PC-9 (cell line): ENCODE results near the gene ATP5F1A. TPM values are rescaled to one million over a fixed set of nuclear protein-coding genes. Genes with fewer than 3 reads are reported as not detected.
A peak's percentile ranks its signal among the peaks of the same experiment; 100 is the strongest.

Experiments
- Bru-seq: library from RNA; stranded (reverse); fragments of 400-500 nt; gene quantifications from one replicate; lab custom pipeline; 2021; lab: Mats Ljungman, UMichigan
- BruChase-seq, 2 experiments: library from RNA; stranded (reverse); fragments of 400-500 nt; gene quantifications; one replicate each; lab custom pipeline; 2021; lab: Mats Ljungman, UMichigan
- BruUV-seq: library from RNA; stranded (reverse); fragments of 400-500 nt; replicated peaks from 2 replicates; lab custom pipeline; 2021; lab: Mats Ljungman, UMichigan
- CTCF ChIA-PET: fragments of 300-600 bp; sonication (Branson Sonifier 250); formaldehyde crosslinking; loops from one replicate; lab custom pipeline; 2022; ENCODE audit warnings: antibody characterized with exemption; lab: Charles Lee
- POLR2A ChIA-PET: fragments of 300-600 bp; sonication (Branson Sonifier 250); formaldehyde crosslinking; loops from one replicate; lab custom pipeline; 2022; ENCODE audit warnings: antibody characterized with exemption; ENCODE audit not compliant: unreplicated experiment; lab: Charles Lee
- DNase-seq, 2 experiments: peaks; one replicate each; pipeline versions ENCODE4 v3.0.0 to v3.0.0-alpha.2; 2015 to 2022; ENCODE audit warnings: mixed read lengths in 1 of 2
- H2AFZ ChIP-seq: fragments of 200-600 bp; sonication (generic); 2 replicates; pipeline ENCODE4 v1.8.1; 2017; ENCODE audit warnings: antibody characterized with exemption
- H3F3A ChIP-seq: fragments of 200-600 bp; sonication (generic); 2 replicates; pipeline ENCODE4 v1.8.1; 2017; ENCODE audit warnings: antibody characterized with exemption, mild to moderate bottlenecking, low read depth; ENCODE audit not compliant: insufficient read depth
- H3K27ac ChIP-seq: fragments of 200-600 bp; sonication (generic); 2 replicates; pipeline ENCODE4 v1.6.1; 2016; ENCODE audit warnings: mixed run types
- H3K27me3 ChIP-seq: fragments of 200-600 bp; sonication (generic); 2 replicates; pipeline ENCODE4 v1.6.1; 2016; ENCODE audit warnings: low read depth, mixed run types; ENCODE audit not compliant: insufficient read depth
- H3K36me3 ChIP-seq: fragments of 200-600 bp; sonication (generic); 2 replicates; pipeline ENCODE4 v1.6.1; 2016; ENCODE audit warnings: low read depth, mixed run types
- H3K4me1 ChIP-seq: fragments of 200-600 bp; sonication (generic); replicated peaks from 2 replicates; pipeline ENCODE4 v1.6.1; 2016; ENCODE audit warnings: mixed run types; ENCODE audit not compliant: insufficient read depth
- H3K4me2 ChIP-seq: fragments of 200-600 bp; sonication (generic); 2 replicates; pipeline ENCODE4 v1.6.1; 2017; ENCODE audit warnings: mixed run types
- H3K4me3 ChIP-seq: fragments of 200-600 bp; sonication (generic); 2 replicates; pipeline ENCODE4 v1.6.1; 2016; ENCODE audit warnings: mixed run types
- H3K79me2 ChIP-seq: fragments of 200-600 bp; sonication (generic); 2 replicates; pipeline ENCODE4 v1.6.1; 2017; ENCODE audit warnings: low read depth, mixed run types
- H3K9me2 ChIP-seq: fragments of 200-600 bp; sonication (generic); 2 replicates; pipeline ENCODE4 v1.8.1; 2017; ENCODE audit warnings: mild to moderate bottlenecking; ENCODE audit not compliant: insufficient read depth
- H3K9me3 ChIP-seq: fragments of 200-600 bp; sonication (generic); 2 replicates; pipeline ENCODE4 v1.8.1; 2016; ENCODE audit warnings: low read depth; ENCODE audit not compliant: insufficient read depth
- H4K20me1 ChIP-seq: fragments of 200-600 bp; sonication (generic); 2 replicates; pipeline ENCODE4 v1.8.1; 2017; ENCODE audit not compliant: insufficient read depth
- EZH2 ChIP-seq: fragments of 200-600 bp; sonication (generic); IDR thresholded peaks from 2 replicates; pipeline ENCODE4 v1.8.0; 2017; ENCODE audit warnings: antibody characterized with exemption, low read depth
- intact Hi-C: fragments of 100-400 bp; cut with micrococcal nuclease; formaldehyde crosslinking; loops from one replicate; pipeline ENCODE4 v1.10.0; 2022; ENCODE audit not compliant: unreplicated experiment
- long read RNA-seq: library from polyadenylated mRNA; stranded (forward); transcript quantifications from one replicate; pipeline ENCODE4 v2.0.0, GENCODE V29; 2022
- total RNA-seq: library from RNA; stranded (reverse); gene quantifications from 2 replicates; pipeline ENCODE4 v1.2.3, GENCODE V29; 2021
- TF ChIP-seq, protein P1 (sequence below): fragments of 200-600 bp; sonication (generic); conservative IDR thresholded peaks from 2 replicates; pipeline ENCODE4 v1.6.1; 2017; ENCODE audit warnings: mixed run types, antibody characterized with exemption, mild to moderate bottlenecking, moderate library complexity

Gene ATP5F1A
- total RNA-seq = 232 and 242 TPM in 2 replicates
- Bru-seq, nascent RNA = percentile 76 among the genes with signal in this experiment
- percentile 75 among the genes with signal in this experiment for BruChase-seq, experiment 1, labeled RNA remaining after a 2-hour chase
- percentile 90 among the genes with signal in this experiment for BruChase-seq, experiment 2, labeled RNA remaining after a 6-hour chase
- long read RNA-seq, full-length matches to known transcripts = 767 of 847 reads
- long read RNA-seq, partial matches to known transcripts = 73 of 847 reads
- long read RNA-seq, other reads (novel, unspliced or antisense) = 7 of 847 reads

- POLR2A ChIA-PET = interaction anchor here (0.7 kb wide), 1 partner anchor 54 kb away, joined by 27 read pairs; no protein-coding TSS in a partner anchor
Measured at GRCh38 chr18:46097801-46098615, at the start of gene ATP5F1A. Gene ATP5F1A, minus strand, starts transcription at chr18:46098296. Its CDS starts 65 bp downstream, at chr18:46098231.

GRCh38 chr18:46141199-46141598 lies 43.1 kb upstream of the ATP5F1A start:
- intact Hi-C loops = no loop called here
- Histone ChIP-seq H3K9me2 (no peaks in the 10 kb centered on the region), H3F3A (no peaks in the 10 kb centered on the region), H3K27me3 (no peaks in the 10 kb centered on the region), H4K20me1 (no peaks in the 10 kb centered on the region), H3K4me3 (no peak overlapping the region), H3K4me1 (no peaks in the 10 kb centered on the region), H3K4me2 (no peak overlapping the region), H3K79me2 (no peaks in the 10 kb centered on the region), H3K27ac (no peak overlapping the region), H3K36me3 (no peaks in the 10 kb centered on the region), H2AFZ (no peak overlapping the region), H3K9me3 (no peaks in the 10 kb centered on the region)
- ChIA-PET CTCF (no interaction called here), POLR2A (no interaction called here)
- no TSS peak for BruUV-seq
- DNase-seq = no peak
- no peak for TF ChIP-seq EZH2
- TF ChIP-seq, protein P1, sequence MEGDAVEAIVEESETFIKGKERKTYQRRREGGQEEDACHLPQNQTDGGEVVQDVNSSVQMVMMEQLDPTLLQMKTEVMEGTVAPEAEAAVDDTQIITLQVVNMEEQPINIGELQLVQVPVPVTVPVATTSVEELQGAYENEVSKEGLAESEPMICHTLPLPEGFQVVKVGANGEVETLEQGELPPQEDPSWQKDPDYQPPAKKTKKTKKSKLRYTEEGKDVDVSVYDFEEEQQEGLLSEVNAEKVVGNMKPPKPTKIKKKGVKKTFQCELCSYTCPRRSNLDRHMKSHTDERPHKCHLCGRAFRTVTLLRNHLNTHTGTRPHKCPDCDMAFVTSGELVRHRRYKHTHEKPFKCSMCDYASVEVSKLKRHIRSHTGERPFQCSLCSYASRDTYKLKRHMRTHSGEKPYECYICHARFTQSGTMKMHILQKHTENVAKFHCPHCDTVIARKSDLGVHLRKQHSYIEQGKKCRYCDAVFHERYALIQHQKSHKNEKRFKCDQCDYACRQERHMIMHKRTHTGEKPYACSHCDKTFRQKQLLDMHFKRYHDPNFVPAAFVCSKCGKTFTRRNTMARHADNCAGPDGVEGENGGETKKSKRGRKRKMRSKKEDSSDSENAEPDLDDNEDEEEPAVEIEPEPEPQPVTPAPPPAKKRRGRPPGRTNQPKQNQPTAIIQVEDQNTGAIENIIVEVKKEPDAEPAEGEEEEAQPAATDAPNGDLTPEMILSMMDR = no peak

More at GRCh38 chr18:46097801-46098615, at the start of gene ATP5F1A:
- DNase-seq = peak; percentile 66 to 72
- Histone ChIP-seq H4K20me1 (peaks cover 12% of the 10 kb centered on the region), H3F3A (peaks cover 8% of the 10 kb centered on the region), H3K4me2 (peak within 1 kb of the TSS; percentile 90), H3K4me1 (peaks cover 21% of the 10 kb centered on the region), H3K27me3 (no peaks in the 10 kb centered on the region), H3K36me3 (peaks cover 11% of the 10 kb centered on the region; the same call in 1 of the 2 replicates), H3K79me2 (peaks cover 51% of the 10 kb centered on the region), H3K9me3 (no peaks in the 10 kb centered on the region), H2AFZ (peak within 1 kb of the TSS; percentile 99), H3K4me3 (peak within 1 kb of the TSS; percentile 100), H3K9me2 (no peaks in the 10 kb centered on the region), H3K27ac (peak within 1 kb of the TSS; percentile 55)
- BruUV-seq = no TSS peak
- CTCF ChIA-PET = no interaction called here
- intact Hi-C loops = no loop called here
- TF ChIP-seq, protein P1 = no peak
- TF ChIP-seq EZH2 = no peak

DNA sequence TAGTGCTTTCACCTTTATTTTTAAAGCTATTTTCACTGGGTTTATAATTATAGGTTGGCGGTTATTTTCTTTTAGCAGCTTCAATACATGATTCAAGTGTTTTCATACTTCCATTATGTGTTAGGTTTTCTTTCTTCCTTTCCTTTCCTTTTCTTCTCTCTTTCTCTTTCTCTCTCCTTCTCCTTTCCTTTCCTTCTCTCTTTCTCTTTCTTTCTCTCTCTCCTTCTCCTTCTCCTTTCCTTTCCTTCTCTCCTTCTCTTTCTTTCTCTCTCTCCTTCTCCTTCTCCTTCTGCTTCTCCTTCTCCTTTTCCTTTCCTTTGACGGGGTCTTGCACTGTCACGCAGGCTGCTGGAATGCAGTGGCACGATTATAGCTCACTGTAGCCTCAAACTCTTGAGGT lies 42.1 kb upstream of the ATP5F1A start:
- Histone ChIP-seq H3K27ac (no peak overlapping the region), H2AFZ (no peak overlapping the region), H3F3A (no peaks in the 10 kb centered on the region), H3K9me2 (no peaks in the 10 kb centered on the region), H3K27me3 (no peaks in the 10 kb centered on the region), H3K36me3 (no peaks in the 10 kb centered on the region), H3K4me3 (no peak overlapping the region), H3K9me3 (no peaks in the 10 kb centered on the region), H4K20me1 (no peaks in the 10 kb centered on the region), H3K79me2 (no peaks in the 10 kb centered on the region), H3K4me1 (no peaks in the 10 kb centered on the region), H3K4me2 (no peak overlapping the region)
- DNase-seq = no peak
- POLR2A ChIA-PET = no interaction called here
- intact Hi-C loops = no loop called here
- no TSS peak for BruUV-seq
- TF ChIP-seq, protein P1 = no peak
- no peak for TF ChIP-seq EZH2
- CTCF ChIA-PET = interaction anchor here (0.5 to 0.6 kb wide), 2 partner anchors 33 to 585 kb away, joined by 4 read pairs; no protein-coding TSS in a partner anchor
